ENCODE measurements around the gene GDF7. TPM values are rescaled to one million over a fixed set of nuclear protein-coding genes. Genes with fewer than 3 reads are reported as not detected.

GDF7 gene
- total RNA-seq, 4 donors from 2014 or later: 0.12 to 1.1 (median 0.25) TPM

DNA sequence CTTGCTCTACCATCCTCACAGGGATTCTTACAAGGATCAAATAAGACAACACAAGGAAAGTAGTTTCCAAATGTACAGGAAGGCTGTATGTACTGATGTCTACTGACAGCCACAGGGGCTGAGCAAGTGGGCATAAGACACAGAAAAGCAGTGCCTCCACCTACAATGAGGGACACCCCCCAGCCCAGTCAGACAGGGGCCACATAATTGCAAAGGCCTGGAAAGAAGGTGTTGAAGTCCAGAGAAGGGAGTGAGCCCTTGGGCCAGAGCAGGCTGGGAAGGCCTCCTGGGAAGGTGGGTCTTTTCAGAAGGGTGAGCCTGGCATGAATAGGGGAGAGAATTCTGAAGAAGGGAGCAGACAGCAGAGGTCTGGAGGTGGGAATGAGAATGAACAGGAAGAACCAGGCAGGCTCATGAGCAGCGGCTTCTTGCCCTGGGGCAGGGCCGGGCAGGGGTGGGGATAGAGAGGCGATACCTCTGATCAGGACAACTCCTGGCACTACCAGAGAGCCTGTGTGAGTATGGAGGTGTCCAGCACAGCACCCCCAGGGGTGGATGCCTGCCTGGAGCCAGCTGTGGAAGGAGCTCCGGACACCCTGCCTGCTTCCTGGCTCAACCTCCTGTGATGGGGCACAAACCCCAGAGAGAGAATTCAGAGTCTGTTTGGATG lies 46.1 kb upstream of the GDF7 start:
- no peak for TF ChIP-seq CTCF (IDR thresholded peaks at IDR 0.05)
- no peak for DNase-seq (ENCODE audit: low spot score)

GRCh38 chr2:20621366-20622295 lies 45.3 kb upstream of the GDF7 start:
- DNase-seq (ENCODE audit: low spot score): no peak
- no peak for TF ChIP-seq CTCF (IDR thresholded peaks at IDR 0.05)
- ATAC-seq (ENCODE audit: low FRiP score): no peak

More for the DNA sequence above, 46.1 kb upstream of the GDF7 start:
- ATAC-seq (ENCODE audit: low FRiP score): no peak

GRCh38 chr2:20622296-20622686 lies 44.7 kb upstream of the GDF7 start:
- DNase-seq (ENCODE audit: low spot score) (no peak), ATAC-seq (ENCODE audit: low FRiP score) (no peak)
- no peak for TF ChIP-seq CTCF (IDR thresholded peaks at IDR 0.05)

DNA sequence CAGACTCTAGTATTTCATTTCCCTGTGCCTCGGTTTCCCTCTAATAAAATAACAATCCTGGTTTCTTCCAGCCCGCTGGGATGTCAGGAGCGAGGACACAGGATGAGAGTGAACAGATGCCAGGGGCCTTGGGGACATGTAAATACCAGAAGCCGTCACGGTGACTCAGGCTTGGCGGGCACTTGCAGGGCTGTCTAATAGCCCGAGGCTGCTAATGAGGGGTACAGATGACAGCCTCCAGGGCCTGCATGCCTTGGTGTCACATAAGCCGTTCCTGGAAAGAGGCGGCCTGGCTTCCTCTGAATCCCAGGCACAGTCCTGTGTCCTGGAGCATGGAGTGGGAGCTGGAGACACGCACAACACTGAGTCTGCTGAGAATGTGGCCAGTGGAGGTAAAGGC lies 44.2 kb upstream of the GDF7 start:
- ATAC-seq (ENCODE audit: low FRiP score) (no peak), DNase-seq (ENCODE audit: low spot score) (no peak)
- no peak for TF ChIP-seq CTCF (IDR thresholded peaks at IDR 0.05)

DNA sequence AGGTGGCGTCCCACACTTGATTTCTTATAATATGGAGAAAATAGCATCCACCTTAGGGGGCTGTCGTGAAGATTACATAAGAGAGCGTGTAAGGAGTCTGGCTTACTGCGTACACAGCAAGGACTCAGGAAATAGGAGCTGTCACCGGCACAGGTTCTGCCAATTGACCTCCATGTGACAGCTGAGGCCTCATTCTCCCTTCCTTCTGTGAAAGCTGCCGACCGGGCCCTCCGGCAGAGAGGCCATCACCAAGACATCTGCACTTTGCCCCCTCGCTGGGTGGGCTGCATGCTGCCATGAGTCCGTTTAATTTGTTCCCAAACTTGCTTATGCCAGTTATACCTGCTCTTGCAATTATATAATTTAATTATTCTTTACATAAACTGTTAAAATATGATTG lies 43.7 kb upstream of the GDF7 start:
- no peak for DNase-seq (ENCODE audit: low spot score)
- ATAC-seq (ENCODE audit: low FRiP score): no peak
- TF ChIP-seq CTCF (IDR thresholded peaks at IDR 0.05): no peak

- ATAC-seq (ENCODE audit: low FRiP score) (no peak), DNase-seq (ENCODE audit: low spot score) (no peak)
- no peak for TF ChIP-seq CTCF (IDR thresholded peaks at IDR 0.05)
These were observed 43.2 kb upstream of the GDF7 start for GRCh38 chr2:20623741-20624155.

Data from omental fat pad (tissue), 4 donors.